ENCODE results near the gene PHACTR2.
"Not testable (repeated sequence)": the region's sequence is repeated elsewhere in the genome, so short reads cannot be mapped to it uniquely, and the experiment has no call there.

The PHACTR2 gene

GRCh38 chr6:143642403-143642802 lies 35.4 kb upstream of the PHACTR2 start:
- no peak for TF ChIP-seq CTCF (IDR thresholded peaks at IDR 0.05; ENCODE audit: low read depth, low read length)
- no peak for DNase-seq (ENCODE audit: low read depth, low spot score)
- in situ Hi-C loops (cut with HindIII; ENCODE audit: low sequenced_read_pairs) = no loop called here
- H3K4me3 ChIP-seq (ENCODE audit: low read depth, low read length) = no peak overlapping the region

GRCh38 chr6:143647191-143647590 lies 30.6 kb upstream of the PHACTR2 start:
- no peak for TF ChIP-seq CTCF (IDR thresholded peaks at IDR 0.05; ENCODE audit: low read depth, low read length)
- in situ Hi-C loops (cut with HindIII; ENCODE audit: low sequenced_read_pairs) = no loop called here

GRCh38 chr6:143647732-143648131 lies 30.0 kb upstream of the PHACTR2 start:
- no peak for TF ChIP-seq CTCF (IDR thresholded peaks at IDR 0.05; ENCODE audit: low read depth, low read length)
- H3K4me3 ChIP-seq (ENCODE audit: low read depth, low read length) = no peak overlapping the region
- in situ Hi-C loops (cut with HindIII; ENCODE audit: low sequenced_read_pairs) = no loop called here
- DNase-seq (ENCODE audit: low read depth, low spot score) = no peak

More at GRCh38 chr6:143647191-143647590, 30.6 kb upstream of the PHACTR2 start:
- no peak overlapping the region for H3K4me3 ChIP-seq (ENCODE audit: low read depth, low read length)
- no peak for DNase-seq (ENCODE audit: low read depth, low spot score)

GRCh38 chr6:143649319-143649718 lies 28.4 kb upstream of the PHACTR2 start:
- DNase-seq (ENCODE audit: low read depth, low spot score); H3K4me3 ChIP-seq (ENCODE audit: low read depth, low read length); in situ Hi-C loops (cut with HindIII; ENCODE audit: low sequenced_read_pairs): not testable (repeated sequence)

- DNase-seq (ENCODE audit: low read depth, low spot score); H3K4me3 ChIP-seq (ENCODE audit: low read depth, low read length); in situ Hi-C loops (cut with HindIII; ENCODE audit: low sequenced_read_pairs): not testable (repeated sequence)
Measured at GRCh38 chr6:143651328-143651727, 26.4 kb upstream of the PHACTR2 start.

- TF ChIP-seq CTCF (IDR thresholded peaks at IDR 0.05; ENCODE audit: low read depth, low read length) = no peak
- in situ Hi-C loops (cut with HindIII; ENCODE audit: low sequenced_read_pairs) = no loop called here
- H3K4me3 ChIP-seq (ENCODE audit: low read depth, low read length) = no peak overlapping the region
- DNase-seq (ENCODE audit: low read depth, low spot score) = no peak
Measured at GRCh38 chr6:143652841-143653331, 24.9 kb upstream of the PHACTR2 start.

GRCh38 chr6:143655541-143655940 lies 22.2 kb upstream of the PHACTR2 start:
- in situ Hi-C loops (cut with HindIII; ENCODE audit: low sequenced_read_pairs) = no loop called here
- no peak for TF ChIP-seq CTCF (IDR thresholded peaks at IDR 0.05; ENCODE audit: low read depth, low read length)
- H3K4me3 ChIP-seq (ENCODE audit: low read depth, low read length) = no peak overlapping the region
- no peak for DNase-seq (ENCODE audit: low read depth, low spot score)

- DNase-seq (ENCODE audit: low read depth, low spot score) = no peak
- in situ Hi-C loops (cut with HindIII; ENCODE audit: low sequenced_read_pairs) = no loop called here
- H3K4me3 ChIP-seq (ENCODE audit: low read depth, low read length) = no peak overlapping the region
- TF ChIP-seq CTCF (IDR thresholded peaks at IDR 0.05; ENCODE audit: low read depth, low read length) = no peak
Measured at GRCh38 chr6:143656026-143656425, 21.7 kb upstream of the PHACTR2 start.
